Duodenal mucosa (tissue), 2 donors: Measurements from ENCODE around the gene FMO5.

ENCODE experiments used
- H3K27ac ChIP-seq: one replicate; pipeline ENCODE4 v1.7.0; 2013; ENCODE audit warnings: low read depth, low read length
- H3K27me3 ChIP-seq, 2 donors: one replicate each; pipeline ENCODE4 v1.7.0; 2013; ENCODE audit warnings: low read length in 2 of 2, control low read depth in 1 of 2; ENCODE audit not compliant: insufficient read depth in 2 of 2, control insufficient read depth in 1 of 2
- H3K36me3 ChIP-seq, 2 donors: one replicate each; pipeline ENCODE4 v1.7.0; 2013; ENCODE audit warnings: low read length in 2 of 2, control low read depth in 1 of 2; ENCODE audit not compliant: insufficient read depth in 2 of 2, control insufficient read depth in 1 of 2
- H3K4me1 ChIP-seq, 2 donors: one replicate each; pipeline ENCODE4 v1.7.0; 2013; ENCODE audit warnings: low read length in 2 of 2, control low read depth in 1 of 2; ENCODE audit not compliant: insufficient read depth in 2 of 2, control insufficient read depth in 1 of 2
- H3K4me3 ChIP-seq, 2 donors: one replicate each; pipeline ENCODE4 v1.7.0; 2013; ENCODE audit warnings: low read length in 2 of 2, low read depth in 1 of 2
- H3K9ac ChIP-seq, 2 donors: one replicate each; pipeline ENCODE4 v1.7.0; 2013; ENCODE audit warnings: low read length in 2 of 2, low read depth in 1 of 2
- H3K9me3 ChIP-seq, 2 donors: one replicate each; pipeline ENCODE4 v1.7.0; 2013; ENCODE audit warnings: low read length in 2 of 2, control low read depth in 1 of 2; ENCODE audit not compliant: control insufficient read depth in 1 of 2

The FMO5 gene

GRCh38 chr1:147218606-147219005, 6.5 kb downstream of the FMO5 start:
- Histone ChIP-seq H3K4me3 (no peak overlapping the region), H3K9me3 (no peaks in the 10 kb centered on the region), H3K36me3 (peaks cover 0 to 8% of the 10 kb centered on the region in 2 donors), H3K4me1 (peaks cover 11 to 15% of the 10 kb centered on the region in 2 donors), H3K27ac (no peak overlapping the region), H3K9ac (no peak overlapping the region), H3K27me3 (no peaks in the 10 kb centered on the region)

GRCh38 chr1:147217141-147217540, 8.0 kb downstream of the FMO5 start:
- Histone ChIP-seq H3K9ac (no peak overlapping the region), H3K9me3 (no peaks in the 10 kb centered on the region), H3K27me3 (no peaks in the 10 kb centered on the region), H3K36me3 (peaks cover 4 to 14% of the 10 kb centered on the region in 2 donors), H3K27ac (no peak overlapping the region), H3K4me1 (peaks cover 14 to 25% of the 10 kb centered on the region in 2 donors), H3K4me3 (no peak overlapping the region)

- Histone ChIP-seq H3K36me3 (peaks cover 7 to 11% of the 10 kb centered on the region in 2 donors), H3K27ac (no peak overlapping the region), H3K9me3 (no peaks in the 10 kb centered on the region), H3K27me3 (no peaks in the 10 kb centered on the region), H3K4me3 (no peak overlapping the region), H3K4me1 (peaks cover 22 to 34% of the 10 kb centered on the region in 2 donors), H3K9ac (no peak overlapping the region)
These were observed 9.0 kb downstream of the FMO5 start for GRCh38 chr1:147216124-147216523.

- Histone ChIP-seq H3K36me3 (peaks cover 7 to 11% of the 10 kb centered on the region in 2 donors), H3K9me3 (no peaks in the 10 kb centered on the region), H3K4me3 (no peak overlapping the region), H3K4me1 (peaks cover 22 to 34% of the 10 kb centered on the region in 2 donors), H3K9ac (no peak overlapping the region), H3K27me3 (no peaks in the 10 kb centered on the region), H3K27ac (no peak overlapping the region)
These were observed 9.6 kb downstream of the FMO5 start for GRCh38 chr1:147215540-147215916.

GRCh38 chr1:147214842-147215539, 10.1 kb downstream of the FMO5 start:
- H3K9me3 ChIP-seq: no peaks in the 10 kb centered on the region
- peaks cover 7 to 11% of the 10 kb centered on the region in 2 donors for H3K36me3 ChIP-seq
- H3K4me3 ChIP-seq: no peak overlapping the region
- no peaks in the 10 kb centered on the region for H3K27me3 ChIP-seq
- peaks cover 27 to 36% of the 10 kb centered on the region in 2 donors for H3K4me1 ChIP-seq
- no peak overlapping the region for H3K9ac ChIP-seq
- H3K27ac ChIP-seq: no peak overlapping the region

GRCh38 chr1:147214325-147214724, 10.8 kb downstream of the FMO5 start:
- H3K36me3 ChIP-seq: peaks cover 7 to 11% of the 10 kb centered on the region in 2 donors
- no peak overlapping the region for H3K4me3 ChIP-seq
- no peak overlapping the region for H3K9ac ChIP-seq
- H3K27ac ChIP-seq: no peak overlapping the region
- H3K4me1 ChIP-seq: peaks cover 31 to 42% of the 10 kb centered on the region in 2 donors
- no peaks in the 10 kb centered on the region for H3K9me3 ChIP-seq
- no peaks in the 10 kb centered on the region for H3K27me3 ChIP-seq

- no peak overlapping the region for H3K27ac ChIP-seq
- no peak overlapping the region for H3K9ac ChIP-seq
- peaks cover 7 to 17% of the 10 kb centered on the region in 2 donors for H3K36me3 ChIP-seq
- H3K4me3 ChIP-seq: no peak overlapping the region
- H3K27me3 ChIP-seq: no peaks in the 10 kb centered on the region
- peaks cover 31 to 43% of the 10 kb centered on the region in 2 donors for H3K4me1 ChIP-seq
- no peaks in the 10 kb centered on the region for H3K9me3 ChIP-seq
These were observed 11.9 kb downstream of the FMO5 start for GRCh38 chr1:147213271-147213670.

- peaks cover 14 to 24% of the 10 kb centered on the region in 2 donors for H3K36me3 ChIP-seq
- no peak overlapping the region for H3K9ac ChIP-seq
- H3K9me3 ChIP-seq: no peaks in the 10 kb centered on the region
- peaks cover 31 to 43% of the 10 kb centered on the region in 2 donors for H3K4me1 ChIP-seq
- no peak overlapping the region for H3K4me3 ChIP-seq
- no peak overlapping the region for H3K27ac ChIP-seq
- no peaks in the 10 kb centered on the region for H3K27me3 ChIP-seq
These were observed 13.6 kb downstream of the FMO5 start for GRCh38 chr1:147211577-147211976.

- Histone ChIP-seq H3K9ac (no peak overlapping the region), H3K27ac (no peak overlapping the region), H3K36me3 (peaks cover 14 to 24% of the 10 kb centered on the region in 2 donors), H3K27me3 (no peaks in the 10 kb centered on the region), H3K4me3 (no peak overlapping the region), H3K9me3 (no peaks in the 10 kb centered on the region), H3K4me1 (peaks cover 31 to 41% of the 10 kb centered on the region in 2 donors)
These were observed 14.2 kb downstream of the FMO5 start for GRCh38 chr1:147210987-147211386.

- H3K4me3 ChIP-seq: no peak overlapping the region
- no peak overlapping the region for H3K9ac ChIP-seq
- H3K36me3 ChIP-seq: peaks cover 14 to 24% of the 10 kb centered on the region in 2 donors
- H3K27ac ChIP-seq: no peak overlapping the region
- no peaks in the 10 kb centered on the region for H3K9me3 ChIP-seq
- no peaks in the 10 kb centered on the region for H3K27me3 ChIP-seq
- peaks cover 24 to 32% of the 10 kb centered on the region in 2 donors for H3K4me1 ChIP-seq
These were observed 15.0 kb downstream of the FMO5 start for GRCh38 chr1:147209825-147210821.
